HG03565 (cell line): ENCODE results near the gene ARMH4.
A peak's percentile ranks its signal among the peaks of the same experiment; 100 is the strongest.

Source experiments
- ATAC-seq: cut with Tn5 transposase; IDR thresholded peaks from one replicate; pipeline ENCODE4 v1.9.1; 2021; ENCODE audit warnings: mild to moderate bottlenecking, moderate library complexity; ENCODE audit not compliant: unreplicated experiment

ARMH4 gene

DNA sequence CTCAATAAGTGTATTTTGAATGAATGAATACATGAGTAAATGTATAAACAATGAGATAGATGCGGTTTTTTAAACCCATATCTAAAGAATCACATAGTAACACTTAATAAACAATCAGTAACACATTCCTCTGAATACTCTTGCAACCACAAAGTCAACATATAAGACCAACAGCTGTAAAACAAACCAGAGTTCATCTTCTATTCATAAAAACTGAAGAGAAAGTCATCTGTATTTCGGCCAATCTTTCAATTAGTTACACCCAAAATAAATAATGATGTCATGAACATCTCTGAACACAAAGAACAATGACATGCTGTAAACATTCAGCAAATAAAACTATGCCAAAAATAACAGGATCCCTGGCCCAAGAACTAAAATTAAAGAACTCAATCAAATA, 47.2 kb downstream of the ARMH4 start:
- ATAC-seq = no peak

DNA sequence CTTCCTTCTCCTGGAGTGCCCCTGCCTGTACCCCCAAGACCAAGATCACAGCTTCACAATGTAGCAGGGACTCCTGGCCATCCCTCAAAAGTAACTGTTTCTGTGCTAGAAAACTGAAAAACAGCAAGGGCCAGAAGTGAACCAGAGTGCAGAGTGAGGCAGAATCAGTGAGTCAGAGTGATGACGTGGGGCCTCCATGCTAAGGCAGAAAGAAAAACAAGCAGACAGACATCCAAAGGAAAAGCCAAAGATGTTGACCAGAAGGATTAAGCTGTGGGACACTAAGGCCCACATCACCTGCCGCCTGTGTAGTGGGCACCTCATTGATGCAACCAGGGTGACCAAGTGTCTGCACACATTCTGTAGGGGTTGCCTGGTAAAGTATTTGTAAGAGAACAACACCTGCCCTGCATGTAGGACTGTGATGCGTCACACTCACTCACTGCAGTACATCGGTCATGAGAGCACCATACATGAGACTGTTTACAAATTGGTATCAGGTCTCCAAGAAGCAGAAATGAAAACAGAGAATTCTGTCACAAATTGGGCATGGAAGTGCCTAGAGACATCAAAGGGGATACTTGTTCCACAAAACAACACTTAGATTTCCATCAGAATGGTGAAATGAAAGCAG, 51.2 kb downstream of the ARMH4 start:
- ATAC-seq = no peak

DNA sequence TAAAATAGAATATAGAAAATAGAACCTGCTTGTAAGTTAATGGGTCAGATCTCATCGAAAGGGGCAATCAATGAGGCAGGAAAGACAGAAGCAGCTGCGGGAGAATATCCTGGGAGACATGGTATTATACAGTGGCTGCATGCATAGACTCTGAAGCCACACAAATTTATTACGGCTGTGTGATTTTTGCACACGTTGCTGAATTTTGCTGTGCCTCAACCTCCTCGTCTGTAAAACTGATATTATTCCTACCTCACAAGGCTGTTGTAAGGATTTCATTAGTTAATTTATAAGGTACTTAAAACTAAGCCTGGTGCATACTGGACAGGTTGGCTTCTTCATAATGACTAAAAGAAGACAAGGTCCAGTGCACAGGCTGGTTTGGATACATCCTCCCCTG, 52.3 kb downstream of the ARMH4 start:
- ATAC-seq = no peak

DNA sequence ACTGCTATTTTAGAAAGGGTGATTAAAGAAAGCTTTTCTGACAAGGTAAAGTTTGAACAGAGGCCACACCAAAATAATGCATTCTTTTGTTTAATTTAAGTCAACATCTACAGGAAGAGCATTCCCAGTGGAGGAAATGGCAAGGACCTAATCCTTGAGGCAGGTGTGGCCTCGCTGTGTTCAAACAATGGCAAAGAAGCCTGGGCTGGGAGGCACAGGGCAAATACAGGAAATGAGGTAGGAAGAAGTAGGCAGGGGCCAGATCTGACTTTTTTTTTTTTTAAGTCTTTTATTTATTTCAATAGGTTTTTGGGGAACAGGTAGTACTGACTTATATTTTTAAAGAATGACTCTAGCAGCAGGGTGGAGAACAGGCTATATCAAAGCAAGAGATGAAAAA, 53.5 kb downstream of the ARMH4 start:
- ATAC-seq = no peak

DNA sequence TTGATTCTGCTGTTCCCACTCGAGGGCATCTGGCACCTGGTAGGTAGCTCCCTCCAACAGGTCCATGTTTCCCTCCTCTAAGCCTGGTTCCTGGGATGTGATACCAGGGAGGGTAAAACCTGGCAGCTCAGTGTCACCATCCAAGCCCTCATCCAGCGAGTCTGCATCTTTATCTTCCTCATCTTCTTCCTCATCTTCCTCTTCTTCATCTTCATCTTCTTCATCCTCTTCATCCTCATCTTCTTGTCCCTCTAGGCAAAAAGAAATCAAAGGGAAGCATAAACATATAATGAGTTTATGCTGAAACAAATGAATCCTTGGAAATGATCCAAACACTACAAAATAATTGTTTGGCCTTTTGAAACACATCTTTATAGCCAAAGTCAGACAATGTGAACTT, 55.3 kb downstream of the ARMH4 start:
- ATAC-seq = no peak

DNA sequence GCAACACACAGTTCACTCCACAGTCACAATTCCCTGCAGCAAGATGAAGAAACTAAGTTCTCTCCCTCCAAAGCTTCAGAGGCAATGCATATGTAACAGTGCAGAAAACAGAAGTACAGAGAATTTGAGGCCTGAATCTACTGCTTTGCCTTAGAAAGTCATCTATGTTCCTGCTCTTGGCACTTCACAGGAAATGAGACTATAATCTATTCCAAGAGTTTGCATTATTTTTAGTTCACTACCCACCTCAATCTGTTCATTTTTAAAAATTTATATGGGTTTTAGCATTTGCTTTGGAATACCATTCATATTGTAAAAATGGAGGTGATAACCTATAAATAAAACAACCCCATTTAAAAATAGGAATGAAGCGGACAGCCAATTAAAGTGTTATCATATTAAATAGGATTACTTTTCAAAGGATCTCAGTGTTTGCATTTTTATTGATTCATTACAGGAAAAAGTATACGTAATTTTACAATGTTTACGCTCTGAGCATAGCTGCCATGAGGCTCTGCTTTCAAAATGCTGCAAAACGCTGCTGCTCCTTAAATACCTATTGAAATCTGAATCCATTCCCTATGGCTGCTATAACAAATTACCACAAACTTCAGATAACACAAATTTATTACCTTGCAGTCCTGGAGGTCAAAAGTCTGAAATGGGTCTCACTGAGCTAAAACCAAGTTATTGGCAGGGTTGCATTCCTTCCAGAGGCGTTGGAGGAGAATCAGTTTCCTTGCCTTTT, 60.0 kb downstream of the ARMH4 start:
- no peak for ATAC-seq

DNA sequence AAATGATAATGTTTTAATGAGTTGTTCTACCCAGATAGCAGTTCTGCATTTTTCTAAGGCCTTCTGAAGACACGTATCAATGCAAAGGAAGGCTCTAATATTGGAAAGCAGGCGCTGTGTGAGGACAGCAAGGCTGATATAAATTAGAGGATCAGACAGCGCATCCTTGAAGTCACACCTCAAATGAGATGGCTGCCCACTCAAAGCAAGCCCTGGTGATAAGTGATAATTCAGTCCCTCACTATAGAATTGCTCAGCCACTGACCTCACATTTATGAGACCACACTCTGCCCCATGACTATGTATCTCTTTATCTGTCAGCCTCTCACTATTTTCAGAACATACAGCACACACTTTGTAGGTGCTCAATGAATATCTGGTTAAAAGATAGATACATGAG, 62.4 kb downstream of the ARMH4 start:
- ATAC-seq = no peak

DNA sequence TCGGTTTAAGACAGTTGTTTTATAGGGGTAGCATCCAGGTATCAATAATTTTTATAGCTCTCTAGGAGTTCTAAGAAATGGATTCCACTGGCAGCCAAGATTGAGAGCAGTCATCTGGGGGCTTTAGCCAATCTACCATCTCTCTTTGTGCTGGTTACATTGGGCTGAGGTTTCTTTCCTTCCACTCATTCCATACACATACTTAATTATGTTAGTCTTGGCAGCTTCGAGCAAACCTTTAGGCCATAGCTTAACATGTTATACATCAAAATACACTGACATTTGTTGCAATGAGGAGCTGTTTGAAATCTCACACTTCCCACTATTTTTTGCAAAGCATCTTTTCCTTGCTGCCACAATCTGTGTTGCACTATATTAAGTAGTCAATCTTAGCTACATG, 63.1 kb downstream of the ARMH4 start:
- ATAC-seq = no peak

DNA sequence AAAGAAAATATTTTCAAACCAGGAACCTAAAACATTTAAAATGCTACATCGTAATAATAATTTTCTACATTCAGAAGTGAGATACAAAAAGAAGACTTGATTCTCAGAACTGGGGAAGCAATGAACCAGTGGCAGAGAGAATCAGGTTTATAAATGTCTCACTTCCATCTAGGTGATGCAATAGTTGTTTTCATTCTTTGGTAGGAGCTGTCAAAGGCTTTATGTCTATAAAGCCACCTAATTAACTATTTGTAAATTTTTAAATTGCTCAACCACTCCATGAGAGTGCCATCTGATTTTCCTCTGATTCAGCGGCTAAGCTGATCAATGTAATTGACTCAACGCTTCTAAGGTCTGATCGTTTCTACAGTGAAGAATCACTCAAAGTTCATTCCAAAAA, 66.1 kb downstream of the ARMH4 start:
- ATAC-seq = no peak

DNA sequence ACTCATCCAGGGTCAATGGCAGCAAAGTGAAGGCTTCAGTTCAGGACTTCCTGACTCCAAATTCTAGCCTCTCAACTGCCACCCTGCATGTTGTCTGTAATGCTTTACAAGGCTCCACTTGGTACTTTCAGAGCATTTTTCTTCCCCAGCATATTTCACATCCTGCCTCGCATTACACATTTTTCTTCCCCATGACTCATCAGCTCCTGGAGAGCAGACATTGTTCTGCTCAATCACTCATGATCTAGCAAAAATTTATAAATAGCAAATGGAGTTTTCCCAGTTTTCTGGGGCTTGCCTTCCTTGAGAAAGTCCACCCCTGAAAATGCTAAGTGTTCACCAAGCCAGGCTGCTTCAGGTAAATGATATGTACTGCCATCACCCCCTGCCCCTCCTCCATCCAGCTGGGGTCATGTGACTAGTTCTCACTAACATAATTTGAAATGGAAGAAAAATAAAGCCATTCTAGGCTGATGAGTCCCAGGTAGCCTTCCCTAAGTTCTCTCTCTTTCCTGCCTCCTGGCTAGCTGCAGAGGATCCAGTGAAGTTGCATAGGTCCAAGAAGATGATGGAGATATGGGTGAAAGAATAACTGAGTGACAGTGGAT, 69.4 kb downstream of the ARMH4 start:
- no peak for ATAC-seq

DNA sequence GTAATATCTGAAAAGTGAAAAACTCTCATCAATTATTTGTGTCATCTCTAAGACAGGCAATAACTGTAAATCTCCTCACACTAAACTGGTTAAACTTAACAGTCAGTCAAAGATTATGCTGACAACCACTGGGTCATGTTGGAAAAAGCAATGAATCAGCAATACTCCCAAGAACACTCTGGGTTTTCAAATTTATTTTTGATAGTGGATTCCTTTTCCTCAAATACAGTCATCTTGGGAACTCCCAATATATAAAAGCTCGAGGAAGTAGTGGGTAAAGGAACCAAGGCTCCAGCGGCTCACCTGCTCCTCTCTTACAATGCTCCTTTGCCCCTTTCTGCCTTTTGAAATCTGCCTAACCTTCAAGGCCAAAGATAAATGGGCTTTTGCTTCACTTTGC, 70.0 kb downstream of the ARMH4 start:
- ATAC-seq = no peak

DNA sequence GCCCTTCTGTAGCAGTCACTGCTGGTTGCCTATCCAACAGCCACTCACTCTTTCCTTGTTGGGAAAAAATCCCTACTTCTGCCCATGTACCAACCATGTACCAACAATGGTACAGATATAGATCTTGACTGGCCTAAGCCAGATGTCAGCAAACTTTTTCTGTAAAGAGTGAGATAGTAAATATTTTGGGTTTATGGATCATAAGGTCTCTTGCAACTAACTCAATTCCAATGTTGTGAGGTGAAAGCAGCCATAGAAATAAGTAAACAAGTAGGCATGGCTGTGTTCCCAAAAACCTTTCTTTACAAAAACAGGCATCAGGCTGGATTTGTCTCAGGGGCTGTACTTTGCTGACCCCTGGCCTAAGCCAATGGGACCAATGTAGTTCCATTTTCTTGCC, 73.5 kb downstream of the ARMH4 start:
- ATAC-seq = no peak

DNA sequence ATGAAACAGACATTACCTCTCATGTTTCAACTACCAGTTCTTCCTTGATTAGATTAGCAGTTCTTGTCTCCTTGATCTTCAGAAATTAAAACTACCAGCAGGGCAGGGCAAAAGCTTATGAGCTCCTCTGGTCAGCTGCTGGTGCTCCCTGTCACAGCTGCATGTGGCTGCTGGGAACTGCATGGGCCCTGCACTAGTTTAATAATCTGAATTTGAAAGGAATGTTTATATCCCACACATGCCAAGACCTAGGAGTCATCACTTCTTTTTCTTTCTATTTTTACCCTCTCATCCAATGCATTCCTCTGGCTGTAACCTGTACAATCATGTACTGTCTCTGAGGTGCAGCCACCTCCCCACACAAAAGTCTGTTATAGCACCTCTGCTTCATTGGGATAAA, 73.9 kb downstream of the ARMH4 start:
- ATAC-seq = no peak

DNA sequence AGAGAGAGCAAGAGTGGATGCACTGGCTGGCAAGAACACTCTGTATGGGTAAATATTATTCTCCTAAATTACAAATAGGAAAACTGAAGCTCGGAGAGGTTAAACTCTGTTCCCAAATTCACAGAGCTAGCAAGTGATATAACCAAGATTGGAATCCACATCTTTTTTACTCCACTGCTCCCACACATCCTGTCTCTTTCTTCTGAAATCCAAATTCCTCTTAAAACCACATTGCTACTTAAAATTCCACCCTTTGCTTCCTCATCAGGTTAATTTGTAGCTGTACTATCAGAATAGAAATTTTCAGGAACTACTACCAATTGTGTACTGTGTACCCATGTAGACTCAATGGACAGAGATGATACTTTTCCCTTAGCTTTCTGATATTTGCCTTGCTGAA, 74.4 kb downstream of the ARMH4 start:
- no peak for ATAC-seq

DNA sequence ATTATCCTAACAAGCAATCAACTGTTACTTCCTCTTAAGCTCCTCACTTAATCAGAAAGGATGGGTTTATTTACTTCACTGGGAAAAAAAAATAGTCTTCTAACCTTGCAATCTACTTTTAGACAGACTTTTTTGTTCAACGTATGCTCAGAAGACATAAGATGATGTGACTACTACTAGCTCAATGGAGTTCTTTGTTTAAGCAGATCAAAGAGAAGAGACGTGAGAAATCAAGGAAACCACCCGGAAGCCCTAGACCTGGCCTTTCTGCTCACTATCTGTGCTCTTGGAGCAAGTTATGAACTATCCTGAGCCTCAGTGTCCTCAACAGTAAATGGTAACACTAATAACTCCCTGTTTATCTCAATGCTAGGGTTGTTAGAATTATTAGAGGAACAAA, 78.5 kb downstream of the ARMH4 start:
- no peak for ATAC-seq

DNA sequence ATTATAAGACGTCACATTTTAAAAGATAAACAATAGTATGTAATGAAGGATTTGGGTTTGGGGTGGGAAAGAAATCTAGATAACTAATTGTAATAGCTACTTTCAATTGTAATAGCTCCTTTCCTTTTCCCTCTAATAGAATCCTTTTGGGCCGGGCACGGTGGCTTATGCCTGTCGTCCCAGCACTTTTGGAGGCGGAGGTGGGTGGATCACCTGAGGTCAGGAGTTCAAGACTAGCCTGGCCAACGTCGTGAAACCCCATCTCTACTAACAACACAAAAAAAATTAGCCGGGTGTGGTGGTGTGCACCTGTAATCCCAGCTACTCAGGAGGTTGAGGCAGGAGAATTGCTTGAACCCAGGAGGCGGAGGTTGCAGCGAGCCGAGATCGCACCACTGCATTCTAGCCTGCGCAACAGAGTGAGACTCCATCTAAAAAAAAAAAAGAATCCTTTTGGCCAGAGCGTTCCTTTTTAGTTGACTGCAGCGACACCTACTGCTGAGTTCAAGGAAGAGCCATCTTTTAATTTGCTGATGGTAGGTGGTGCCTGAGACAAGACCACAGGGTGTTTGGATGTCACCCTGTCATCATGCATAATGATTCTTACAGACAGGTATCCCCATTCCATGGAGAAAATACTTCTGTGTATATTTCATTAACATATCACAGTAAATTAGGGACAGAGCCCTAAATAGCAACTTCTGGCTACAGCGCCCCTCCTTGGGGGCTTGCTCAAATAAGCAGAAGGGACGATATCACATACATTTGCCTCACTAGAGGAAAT, 79.5 kb downstream of the ARMH4 start:
- peak; percentile 80 for ATAC-seq

DNA sequence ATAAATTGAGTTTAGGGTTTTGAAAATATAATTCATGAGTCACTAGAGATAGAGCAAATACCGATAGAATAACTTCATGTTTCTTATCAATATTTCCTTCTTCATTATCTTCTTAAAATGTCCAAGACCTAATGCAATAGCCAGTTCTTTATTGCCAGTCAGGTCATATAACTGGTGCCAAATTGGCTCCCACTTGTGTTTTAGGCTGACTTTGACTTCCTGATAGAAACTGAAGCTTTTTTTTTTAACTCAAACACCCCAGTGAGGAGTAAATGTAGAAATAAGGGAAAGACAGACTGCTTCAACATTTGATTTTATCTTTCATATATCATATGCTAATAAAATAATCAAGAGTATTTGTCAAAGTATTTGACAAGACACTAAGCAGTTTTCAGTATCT, 80.7 kb downstream of the ARMH4 start:
- ATAC-seq = no peak

DNA sequence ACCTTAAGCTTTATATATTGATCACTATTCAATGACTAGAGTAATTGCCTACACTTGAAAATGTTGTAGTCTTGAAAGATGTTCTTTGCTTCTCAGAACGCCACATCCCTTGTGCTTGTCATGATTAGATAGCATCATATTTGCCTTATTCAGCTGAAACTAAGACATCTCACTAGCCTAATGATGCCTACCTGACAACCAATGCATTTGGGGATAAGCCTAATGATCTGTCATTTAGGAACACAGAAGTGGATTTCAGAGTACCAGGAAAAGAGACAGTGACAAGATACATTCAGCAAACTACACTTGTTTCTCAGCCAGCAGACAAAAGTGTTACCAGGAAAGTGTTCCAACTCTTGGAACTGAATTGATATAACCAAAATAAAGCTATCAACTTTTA, 83.7 kb downstream of the ARMH4 start:
- no peak for ATAC-seq

DNA sequence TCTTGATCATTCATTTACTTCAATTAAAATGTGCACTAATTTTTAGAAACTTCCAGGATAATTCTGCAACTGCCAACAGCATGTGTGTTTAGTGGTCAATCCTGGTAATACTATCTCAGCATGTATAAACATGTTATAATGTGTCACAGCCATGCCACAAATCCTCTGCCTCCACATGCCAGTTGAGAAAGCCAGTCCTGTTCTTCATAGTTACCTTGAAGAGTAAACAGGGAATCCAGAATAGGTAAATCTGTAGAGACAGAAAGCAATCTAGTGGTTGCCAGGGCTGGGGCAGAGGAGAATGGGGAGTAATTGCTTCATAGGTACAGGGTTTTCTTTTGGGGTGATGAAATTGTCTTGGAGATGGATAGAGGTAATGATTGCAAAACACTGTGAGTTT, 85.9 kb downstream of the ARMH4 start:
- ATAC-seq = no peak

DNA sequence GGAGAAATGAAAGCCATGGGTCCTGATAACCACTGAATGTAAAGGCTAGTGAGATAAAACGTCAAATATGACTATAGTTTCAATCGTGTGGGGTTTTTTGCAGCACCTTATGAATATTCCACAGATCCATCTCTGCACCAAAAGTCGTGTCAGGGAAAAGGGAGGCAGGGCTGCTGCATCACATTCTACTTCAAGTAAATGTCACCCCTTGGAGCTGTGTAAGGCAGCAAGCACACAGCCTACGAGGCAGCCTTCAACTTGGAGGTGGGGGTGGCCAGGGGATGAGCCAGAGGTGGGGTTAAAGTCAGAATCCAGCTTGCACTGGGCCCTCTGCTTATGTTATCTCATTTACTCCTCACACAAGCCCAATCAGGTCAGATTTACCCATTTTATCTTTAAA, 90.4 kb downstream of the ARMH4 start:
- ATAC-seq = no peak

DNA sequence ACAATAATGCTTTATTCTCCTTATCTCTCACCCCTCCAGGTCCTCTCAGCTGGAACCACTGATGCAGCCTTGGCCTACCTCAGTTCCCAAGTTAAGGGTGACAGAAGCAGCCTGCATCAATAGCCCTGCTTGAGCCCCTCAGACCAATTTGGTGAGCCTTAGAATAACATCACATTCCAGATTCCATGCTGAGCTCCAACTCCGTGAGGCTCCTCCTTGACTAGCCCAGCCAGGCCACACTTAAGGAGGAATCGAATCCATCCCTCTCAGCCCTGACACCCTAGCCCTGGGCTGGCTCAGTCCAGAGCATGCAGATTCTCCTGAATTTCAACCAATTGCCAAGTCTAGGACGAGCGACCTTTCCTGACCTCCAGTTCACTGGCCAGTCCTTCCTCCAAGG, 91.1 kb downstream of the ARMH4 start:
- no peak for ATAC-seq

DNA sequence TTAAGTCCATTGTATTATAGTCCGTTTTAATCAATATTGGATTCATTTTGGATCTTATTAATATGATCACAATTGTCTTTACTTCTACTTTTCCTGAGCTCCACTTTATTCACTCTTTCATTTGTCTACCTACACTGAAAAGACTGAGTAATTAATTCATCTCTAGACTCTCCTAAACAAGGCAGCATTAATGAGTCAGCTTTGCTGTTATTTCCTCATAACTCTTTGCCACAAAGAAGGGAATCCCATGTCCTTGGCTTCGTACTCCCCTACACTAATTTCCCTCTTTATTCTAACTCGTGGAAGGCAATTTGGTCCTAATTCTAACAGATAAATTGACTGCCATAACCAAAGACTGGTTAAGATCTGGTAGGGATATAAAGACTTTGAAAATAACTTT, 91.9 kb downstream of the ARMH4 start:
- no peak for ATAC-seq
